EH (cell line): ENCODE data around the gene CHRNA3.
"Not testable (repeated sequence)": the region's sequence is repeated elsewhere in the genome, so short reads cannot be mapped to it uniquely, and the experiment has no call there.

Experiments used
- DNase-seq: peaks from one replicate; pipeline ENCODE4 v3.0.0-alpha.2; 2015; ENCODE audit warnings: low read depth

Gene CHRNA3

GRCh38 chr15:78617516-78617915, 3.3 kb downstream of the CHRNA3 start:
- no peak for DNase-seq

DNA sequence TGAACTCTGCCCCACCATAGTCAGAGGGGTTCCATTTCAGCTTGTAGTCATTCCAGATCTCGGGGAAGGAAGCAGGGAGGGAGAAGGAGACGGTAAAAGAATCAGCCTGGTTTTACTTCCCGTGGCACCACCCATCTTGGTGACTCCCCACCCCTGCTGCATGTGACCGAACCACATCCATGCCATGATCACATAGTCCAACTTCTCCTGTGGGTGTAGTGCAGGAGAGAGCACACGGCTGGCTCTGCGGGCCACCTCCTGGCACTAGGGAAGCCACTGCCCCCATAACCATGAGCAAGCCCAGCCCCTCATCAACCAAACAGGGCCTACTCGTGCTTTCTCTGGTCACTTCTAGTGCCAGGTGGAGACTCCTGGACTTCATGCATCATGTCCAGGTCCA, 3.7 kb downstream of the CHRNA3 start:
- DNase-seq: no peak

GRCh38 chr15:78616506-78616905, 4.3 kb downstream of the CHRNA3 start:
- DNase-seq: no peak

GRCh38 chr15:78615151-78615589, 5.6 kb downstream of the CHRNA3 start:
- no peak for DNase-seq

GRCh38 chr15:78614021-78614420, 6.8 kb downstream of the CHRNA3 start:
- no peak for DNase-seq

DNA sequence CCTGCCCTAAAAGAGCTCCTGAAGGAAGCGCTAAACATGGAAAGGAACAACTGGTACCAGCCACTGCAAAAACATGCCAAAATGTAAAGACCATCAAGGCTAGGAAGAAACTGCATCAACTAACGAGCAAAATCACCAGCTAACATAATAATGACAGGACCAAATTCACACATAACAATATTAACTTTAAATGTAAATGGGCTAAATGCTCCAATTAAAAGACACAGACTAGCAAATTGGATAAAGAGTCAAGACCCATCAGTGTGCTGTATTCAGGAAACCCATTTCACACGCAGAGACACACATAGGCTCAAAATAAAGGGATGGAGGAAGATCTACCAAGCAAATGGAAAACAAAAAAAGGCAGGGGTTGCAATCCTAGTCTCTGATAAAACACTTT, 11.2 kb downstream of the CHRNA3 start:
- not testable (repeated sequence) for DNase-seq

DNA sequence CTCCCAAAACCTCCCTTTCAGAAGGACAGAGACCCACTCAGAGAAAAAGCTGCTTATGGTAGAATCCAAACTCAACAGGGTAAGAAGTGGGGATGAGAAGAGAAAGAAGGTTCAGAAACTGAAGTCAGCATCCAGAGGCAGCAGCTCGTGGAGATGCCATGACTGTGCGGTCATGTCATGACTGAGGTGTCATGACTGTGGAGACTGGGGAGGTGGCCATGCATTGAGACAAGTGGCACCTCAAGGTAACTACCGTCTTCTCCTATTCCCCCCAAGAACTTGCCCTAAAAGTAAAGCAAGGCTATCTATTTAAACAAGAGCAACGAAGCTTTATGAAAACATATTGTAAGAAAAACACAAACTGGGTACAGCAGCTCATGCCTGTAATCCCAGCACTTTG, 15.1 kb downstream of the CHRNA3 start:
- DNase-seq: no peak

GRCh38 chr15:78605201-78605600, 15.6 kb downstream of the CHRNA3 start:
- DNase-seq: no peak

GRCh38 chr15:78604420-78604819, 16.4 kb downstream of the CHRNA3 start:
- DNase-seq: no peak

DNA sequence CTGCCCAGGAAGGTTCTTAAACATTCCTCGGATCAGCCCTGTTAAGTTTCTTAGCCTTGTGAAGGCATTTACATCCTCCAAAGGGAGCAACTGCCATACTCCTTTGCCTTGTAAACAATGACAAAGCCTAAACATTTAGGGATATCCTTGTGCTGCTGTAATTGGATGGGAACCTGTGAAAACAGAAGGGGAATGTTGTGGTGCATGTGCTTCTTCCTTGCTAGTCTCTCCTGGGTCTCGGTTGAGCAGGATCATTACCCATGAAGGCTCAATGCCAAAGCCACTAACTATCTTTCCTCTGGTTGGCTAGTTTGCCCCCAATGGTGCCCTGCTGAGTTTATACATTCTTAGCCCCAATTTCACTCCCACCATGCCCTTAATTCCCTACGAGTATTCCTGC, 17.3 kb downstream of the CHRNA3 start:
- no peak for DNase-seq

DNA sequence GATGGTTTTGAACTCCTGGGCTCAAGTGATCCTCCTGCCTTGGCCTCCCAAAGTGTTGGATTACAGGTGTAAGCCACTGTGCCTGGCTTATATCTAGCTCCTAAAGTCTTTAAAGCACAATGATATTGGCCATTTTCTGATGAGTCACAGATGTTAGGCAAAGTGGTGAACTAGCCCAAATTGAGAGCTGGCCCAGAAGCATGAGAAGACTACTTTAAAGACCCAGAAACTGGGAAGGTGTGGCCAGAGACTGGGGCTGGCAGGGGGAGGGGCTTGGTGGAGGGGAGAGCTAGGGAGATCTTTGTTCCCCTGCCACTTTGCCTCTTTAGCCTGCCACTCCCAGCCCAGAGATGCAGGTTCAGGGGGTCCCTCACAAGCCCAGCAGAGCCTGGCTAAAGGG, 21.6 kb downstream of the CHRNA3 start:
- no peak for DNase-seq

DNA sequence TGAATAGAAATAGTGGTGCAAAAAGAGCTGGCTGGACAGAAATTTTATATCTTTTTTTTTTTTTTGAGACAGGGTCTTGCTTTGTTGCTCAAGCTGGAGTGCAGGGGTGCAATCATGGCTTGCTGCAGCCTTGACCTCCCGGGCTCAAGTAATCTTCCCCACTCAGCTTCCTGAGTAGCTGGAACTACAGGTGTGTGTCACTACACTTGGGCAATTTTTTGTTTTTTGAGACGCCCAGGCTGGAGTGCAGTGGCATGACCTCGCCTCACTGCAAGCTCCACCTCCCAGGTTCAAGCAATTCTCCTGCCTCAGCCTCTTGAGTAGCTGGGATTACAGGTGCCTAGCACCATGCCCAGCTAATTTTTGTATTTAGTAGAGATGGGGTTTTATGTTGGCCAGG, 22.4 kb downstream of the CHRNA3 start:
- no peak for DNase-seq

- no peak for DNase-seq
Observed at GRCh38 chr15:78597583-78597982, 23.2 kb downstream of the CHRNA3 start.

DNA sequence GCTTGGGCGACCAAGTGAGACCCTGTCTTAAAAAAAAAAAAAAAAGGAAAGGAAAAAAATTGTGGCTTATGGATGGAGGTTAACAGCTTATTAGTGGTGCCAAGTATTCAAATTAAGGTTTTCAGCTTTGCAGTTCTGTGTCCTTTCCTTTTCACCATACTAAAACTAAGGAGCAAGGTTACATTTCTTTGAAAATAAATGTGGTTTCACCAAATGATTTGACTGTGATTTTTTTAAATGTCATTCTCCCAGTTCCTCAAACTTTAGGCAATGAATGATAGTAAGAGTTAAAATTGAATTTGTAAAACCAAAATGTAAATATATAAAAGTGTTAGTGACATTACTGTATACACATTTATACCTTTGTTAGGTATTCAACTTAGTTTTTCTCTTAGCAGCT, 45.9 kb downstream of the CHRNA3 start:
- no peak for DNase-seq

GRCh38 chr15:78573416-78573815, 47.4 kb downstream of the CHRNA3 start:
- no peak for DNase-seq

- no peak for DNase-seq
Observed at GRCh38 chr15:78571382-78571781, 49.4 kb downstream of the CHRNA3 start.

- peak; percentile 3 for DNase-seq
Observed at GRCh38 chr15:78570710-78571109, 50.1 kb downstream of the CHRNA3 start.

DNA sequence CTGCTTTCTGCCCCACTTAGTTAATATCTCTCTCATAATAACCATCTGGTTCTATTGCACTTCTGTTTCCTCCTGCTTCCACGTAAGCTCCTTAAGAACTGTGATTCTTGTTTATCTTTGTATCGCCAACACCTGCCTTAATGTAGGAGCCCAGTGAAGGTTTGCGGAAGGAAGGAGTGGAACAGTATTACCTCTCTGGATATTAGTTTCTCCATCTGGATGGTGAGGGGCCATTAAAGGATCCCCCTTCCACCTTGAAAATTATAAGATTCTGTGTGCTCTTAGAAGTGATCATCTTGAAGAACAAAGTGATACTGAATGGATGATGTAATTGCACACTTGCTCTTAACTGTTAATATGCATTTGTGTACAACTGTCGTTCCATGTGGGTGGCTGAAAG, 53.3 kb downstream of the CHRNA3 start:
- no peak for DNase-seq

DNA sequence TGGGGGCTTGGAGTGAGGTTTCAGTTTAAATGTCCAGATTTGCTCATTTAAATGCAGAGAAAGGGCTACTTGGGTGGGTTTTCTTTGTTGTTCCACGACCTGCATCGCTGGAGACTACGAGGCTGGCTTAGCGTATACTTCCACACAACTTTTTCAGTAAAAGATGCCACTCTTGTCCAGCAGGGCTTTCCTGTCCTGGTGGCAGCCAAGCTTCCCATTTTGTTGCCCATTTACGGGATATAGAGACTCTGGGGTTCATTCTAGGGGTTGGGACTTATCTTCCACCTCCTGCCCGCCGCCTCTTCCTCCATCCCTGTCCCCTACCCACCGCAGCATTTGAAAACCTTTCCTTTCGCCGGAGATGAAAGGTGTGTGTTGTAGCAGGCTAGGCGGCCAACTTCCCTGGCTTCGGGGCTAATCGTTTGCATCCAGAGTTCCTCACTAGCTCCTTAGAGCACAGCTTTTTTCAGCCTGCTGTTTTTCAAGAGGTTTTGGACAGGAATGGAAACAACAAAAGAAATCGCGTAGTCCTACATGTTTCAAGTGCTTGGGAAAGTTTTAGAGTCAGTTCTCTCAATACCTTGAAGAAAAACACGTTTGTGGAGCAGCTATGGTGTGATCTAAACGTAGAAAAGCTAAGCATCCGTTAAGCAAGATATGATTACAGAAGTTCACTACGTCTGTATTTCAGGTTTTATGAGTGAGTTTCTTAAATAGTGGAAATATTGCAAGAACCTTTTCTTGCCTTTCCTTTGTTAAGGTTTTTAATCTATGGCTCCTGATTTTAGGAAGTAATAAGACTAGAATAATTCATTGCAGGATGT, 54.6 kb downstream of the CHRNA3 start:
- DNase-seq: peak; percentile 39

- peak; percentile 84 for DNase-seq
Observed at GRCh38 chr15:78565097-78565950, 55.5 kb downstream of the CHRNA3 start, which contains the start of gene CHRNA5. CHRNA5 (plus strand) TSS chr15:78565520; CDS start chr15:78565720, 200 bp downstream.

DNA sequence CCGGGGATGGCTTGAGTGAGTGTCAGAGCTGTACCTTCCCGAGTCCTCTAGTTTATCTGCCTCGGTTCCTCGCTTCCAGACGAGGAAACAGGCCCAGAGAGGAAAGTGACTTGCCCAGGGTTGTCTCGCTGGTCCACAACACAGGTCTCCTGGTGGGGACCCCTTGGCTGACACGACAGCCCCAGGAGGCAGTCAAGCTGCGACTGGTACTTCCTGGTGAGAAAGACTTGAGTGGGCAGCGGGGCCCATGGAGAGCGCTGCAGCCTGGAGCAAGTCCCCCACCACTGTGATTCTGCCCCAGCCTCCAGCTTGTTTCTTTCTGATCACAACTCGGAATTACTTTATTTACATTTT, 56.1 kb downstream of the CHRNA3 start:
- no peak for DNase-seq

DNA sequence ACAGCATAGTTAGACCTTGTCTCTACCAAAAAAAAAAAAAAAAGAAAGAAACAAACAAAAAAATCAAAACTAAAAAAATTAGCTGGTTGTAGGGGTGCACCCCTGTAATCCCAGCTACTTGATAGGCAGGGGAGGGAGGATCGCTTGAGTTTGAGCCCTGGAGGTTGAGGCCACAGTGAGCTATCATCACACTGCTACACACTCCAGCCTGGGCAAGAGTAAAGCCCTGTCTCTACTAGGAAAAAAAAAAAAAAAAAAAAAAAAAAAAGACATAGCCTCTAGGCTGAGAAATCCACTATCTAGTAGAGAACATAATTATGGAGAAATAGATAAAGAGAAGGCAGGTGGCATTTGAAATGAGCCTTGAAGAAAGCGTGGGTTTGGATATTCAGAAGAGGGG, 57.7 kb downstream of the CHRNA3 start:
- DNase-seq: no peak

GRCh38 chr15:78561490-78561889, 59.3 kb downstream of the CHRNA3 start:
- no peak for DNase-seq
